HEK293T (cell line): ENCODE results near the gene VWCE.
"Not testable (repeated sequence)": the region's sequence is repeated elsewhere in the genome, so short reads cannot be mapped to it uniquely, and the experiment has no call there.

ENCODE experiments used
- BHLHE40 ChIP-seq: fragments of 450-650 bp; IDR thresholded peaks from 2 replicates; pipeline ENCODE4 v1.6.1; 2016; ENCODE audit warnings: mild to moderate bottlenecking, moderate library complexity, borderline replicate concordance
- ELF4 ChIP-seq: fragments of 450-650 bp; IDR thresholded peaks from 2 replicates; pipeline ENCODE4 v1.6.1; 2017; ENCODE audit warnings: antibody characterized with exemption
- FOXA1 ChIP-seq: fragments of 450-650 bp; IDR thresholded peaks from 2 replicates; pipeline ENCODE4 v1.6.1; 2016; ENCODE audit warnings: mild to moderate bottlenecking
- FOXK2 ChIP-seq: fragments of 450-650 bp; IDR thresholded peaks from 2 replicates; pipeline ENCODE4 v1.6.1; 2016; ENCODE audit warnings: mild to moderate bottlenecking
- LEF1 ChIP-seq: fragments of 450-650 bp; IDR thresholded peaks from 2 replicates; pipeline ENCODE4 v1.6.1; 2017; ENCODE audit warnings: mild to moderate bottlenecking, borderline replicate concordance
- SP1 ChIP-seq: fragments of 450-650 bp; IDR thresholded peaks from 2 replicates; pipeline ENCODE4 v1.6.1; 2017
- SUZ12 ChIP-seq: fragments of 450-650 bp; IDR thresholded peaks from 2 replicates; pipeline ENCODE4 v1.6.1; 2016; ENCODE audit warnings: mild to moderate bottlenecking
- TARDBP ChIP-seq: fragments of 450-650 bp; IDR thresholded peaks from 2 replicates; pipeline ENCODE4 v1.6.1; 2016
- TF ChIP-seq, protein P1 (sequence below): fragments of 450-650 bp; IDR thresholded peaks from 2 replicates; pipeline ENCODE4 v1.6.1; 2016

DNA sequence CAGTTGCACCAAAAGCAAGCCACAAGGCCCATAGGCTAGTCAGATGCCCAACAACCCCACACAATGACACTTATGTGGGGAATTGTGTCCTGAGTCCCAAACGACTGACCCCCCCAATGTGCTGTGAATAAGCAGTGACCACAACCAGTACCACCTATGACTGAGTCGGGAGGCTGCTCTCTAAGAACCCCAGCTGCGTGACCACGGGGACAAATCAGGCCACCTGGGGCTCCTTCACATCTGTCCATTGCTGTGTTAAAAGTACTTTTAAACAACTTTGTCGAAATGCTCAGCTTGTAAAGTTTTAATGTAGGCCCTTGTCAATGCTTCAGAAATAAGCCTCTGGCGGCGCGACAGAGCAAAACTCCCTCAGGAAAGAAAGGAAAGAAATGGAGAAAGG is 54.8 kb downstream of the VWCE start:
- TF ChIP-seq, protein P1, sequence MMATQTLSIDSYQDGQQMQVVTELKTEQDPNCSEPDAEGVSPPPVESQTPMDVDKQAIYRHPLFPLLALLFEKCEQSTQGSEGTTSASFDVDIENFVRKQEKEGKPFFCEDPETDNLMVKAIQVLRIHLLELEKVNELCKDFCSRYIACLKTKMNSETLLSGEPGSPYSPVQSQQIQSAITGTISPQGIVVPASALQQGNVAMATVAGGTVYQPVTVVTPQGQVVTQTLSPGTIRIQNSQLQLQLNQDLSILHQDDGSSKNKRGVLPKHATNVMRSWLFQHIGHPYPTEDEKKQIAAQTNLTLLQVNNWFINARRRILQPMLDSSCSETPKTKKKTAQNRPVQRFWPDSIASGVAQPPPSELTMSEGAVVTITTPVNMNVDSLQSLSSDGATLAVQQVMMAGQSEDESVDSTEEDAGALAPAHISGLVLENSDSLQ, result not testable (repeated sequence)
- not testable (repeated sequence) for TF ChIP-seq ELF4, SP1, SUZ12, FOXK2, FOXA1, TARDBP, LEF1, BHLHE40
